ENCODE results near the gene CEP350. TPM values are rescaled to one million over a fixed set of nuclear protein-coding genes. Genes with fewer than 3 reads are reported as not detected.

Gene CEP350
- total and polyA plus RNA-seq, 2 of the 13 experiments (the other 11 are each of a cell fraction or from before 2014, with no cell fraction given) = 7.6 to 35.9 TPM

DNA sequence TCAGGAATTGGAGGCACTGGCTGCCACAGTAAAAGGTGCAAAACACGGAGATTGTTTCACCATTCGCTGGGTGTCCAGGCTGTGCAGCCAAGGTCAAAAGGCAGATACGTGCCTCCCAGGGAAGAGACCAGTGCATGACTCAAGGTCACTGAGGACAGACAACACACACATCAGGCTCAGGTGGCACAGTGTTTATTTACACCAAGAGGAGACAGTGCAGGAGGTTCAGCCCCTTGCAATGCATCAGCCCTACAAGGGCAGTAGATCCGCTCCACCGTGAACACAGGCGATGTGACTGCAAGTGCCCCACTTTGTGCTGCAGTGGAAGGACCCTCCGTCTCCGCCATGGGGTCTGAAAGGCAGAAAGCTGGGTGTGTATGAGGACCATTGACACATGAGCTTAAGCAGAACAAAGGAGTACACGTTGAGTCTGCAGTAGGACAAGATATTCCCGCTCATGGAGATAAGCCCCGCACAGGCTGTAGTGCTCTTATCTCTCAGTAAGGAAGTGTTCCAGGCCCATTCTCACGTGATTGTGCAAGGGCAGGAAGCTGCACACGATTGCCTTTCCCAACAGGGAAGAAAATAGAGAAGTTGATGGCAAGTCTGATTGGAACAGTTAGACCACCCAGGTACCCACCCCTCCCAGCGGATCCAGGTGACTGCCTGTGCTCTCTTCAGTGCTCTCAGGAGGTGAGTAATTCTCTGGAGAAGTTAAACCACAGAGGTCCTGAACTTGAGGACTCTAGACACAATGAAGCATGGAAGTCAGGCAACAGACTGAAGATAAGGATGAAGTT, 162.6 kb downstream of the CEP350 start (continued):
- TF ChIP-seq, protein P1, sequence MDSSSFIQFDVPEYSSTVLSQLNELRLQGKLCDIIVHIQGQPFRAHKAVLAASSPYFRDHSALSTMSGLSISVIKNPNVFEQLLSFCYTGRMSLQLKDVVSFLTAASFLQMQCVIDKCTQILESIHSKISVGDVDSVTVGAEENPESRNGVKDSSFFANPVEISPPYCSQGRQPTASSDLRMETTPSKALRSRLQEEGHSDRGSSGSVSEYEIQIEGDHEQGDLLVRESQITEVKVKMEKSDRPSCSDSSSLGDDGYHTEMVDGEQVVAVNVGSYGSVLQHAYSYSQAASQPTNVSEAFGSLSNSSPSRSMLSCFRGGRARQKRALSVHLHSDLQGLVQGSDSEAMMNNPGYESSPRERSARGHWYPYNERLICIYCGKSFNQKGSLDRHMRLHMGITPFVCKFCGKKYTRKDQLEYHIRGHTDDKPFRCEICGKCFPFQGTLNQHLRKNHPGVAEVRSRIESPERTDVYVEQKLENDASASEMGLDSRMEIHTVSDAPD (CRISPR knock-in tag; IDR thresholded peaks at IDR 0.05) = peak; percentile 87
- TF ChIP-seq DPF2 (CRISPR knock-in tag; IDR thresholded peaks at IDR 0.05; ENCODE audit: borderline replicate concordance, low read depth) (peak; percentile 93), ZNF691 (CRISPR knock-in tag; IDR thresholded peaks at IDR 0.05; ENCODE audit: borderline replicate concordance, low read depth) (0 out of 2 replicates have a peak, but pooled peaks have one; percentile 79), THAP7 (CRISPR knock-in tag; IDR thresholded peaks at IDR 0.05) (peak; percentile 20; the same call in 1 of the 2 replicates), ZNF431 (CRISPR knock-in tag; IDR thresholded peaks at IDR 0.05; ENCODE audit: borderline replicate concordance, low read depth) (peak; percentile 83), RCOR2 (CRISPR knock-in tag; IDR thresholded peaks at IDR 0.05) (peak; percentile 80; the same call in 1 of the 2 replicates), TOE1 (CRISPR knock-in tag; IDR thresholded peaks at IDR 0.05) (no peak), ZNF260 (CRISPR knock-in tag; IDR thresholded peaks at IDR 0.05; ENCODE audit: borderline replicate concordance, low read depth) (no peak), ARID3A (IDR thresholded peaks at IDR 0.05; ENCODE audit: low read depth, low read length) (no peak), ZNF430 (CRISPR knock-in tag; IDR thresholded peaks at IDR 0.05) (peak; percentile 80; the same call in 1 of the 2 replicates), ZNF615 (CRISPR knock-in tag; IDR thresholded peaks at IDR 0.05; ENCODE audit: borderline replicate concordance) (0 out of 2 replicates have a peak, but pooled peaks have one; percentile 46), GPN1 (CRISPR knock-in tag; IDR thresholded peaks at IDR 0.05; ENCODE audit: borderline replicate concordance) (no peak), MAF1 (CRISPR knock-in tag; IDR thresholded peaks at IDR 0.05; ENCODE audit: borderline replicate concordance) (no peak), ZNF292 (CRISPR knock-in tag; IDR thresholded peaks at IDR 0.05; ENCODE audit: borderline replicate concordance, low read depth) (peak; percentile 81; the same call in 1 of the 2 replicates), ZNF550 (CRISPR knock-in tag; IDR thresholded peaks at IDR 0.05; ENCODE audit: borderline replicate concordance) (0 out of 2 replicates have a peak, but pooled peaks have one; percentile 33), SP1 (IDR thresholded peaks at IDR 0.05) (no peak), SP1 (CRISPR knock-in tag; IDR thresholded peaks at IDR 0.05) (no peak), SIX4 (CRISPR knock-in tag; IDR thresholded peaks at IDR 0.05) (peak; percentile 83), KDM1A (CRISPR knock-in tag; IDR thresholded peaks at IDR 0.05) (peak; percentile 65; the same call in 1 of the 2 replicates), GATAD2A (CRISPR knock-in tag; IDR thresholded peaks at IDR 0.05) (peak; percentile 91), SMAD1 (CRISPR knock-in tag; IDR thresholded peaks at IDR 0.05; ENCODE audit: borderline replicate concordance, low read depth) (peak; percentile 55; the same call in 1 of the 2 replicates), ZFP1 (CRISPR knock-in tag; IDR thresholded peaks at IDR 0.05) (0 out of 2 replicates have a peak, but pooled peaks have one; percentile 41), ZNF773 (CRISPR knock-in tag; IDR thresholded peaks at IDR 0.05; ENCODE audit: borderline replicate concordance) (no peak)
- TF ChIP-seq, protein P2, sequence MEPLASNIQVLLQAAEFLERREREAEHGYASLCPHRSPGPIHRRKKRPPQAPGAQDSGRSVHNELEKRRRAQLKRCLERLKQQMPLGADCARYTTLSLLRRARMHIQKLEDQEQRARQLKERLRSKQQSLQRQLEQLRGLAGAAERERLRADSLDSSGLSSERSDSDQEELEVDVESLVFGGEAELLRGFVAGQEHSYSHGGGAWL (CRISPR knock-in tag; IDR thresholded peaks at IDR 0.05) = 0 out of 2 replicates have a peak, but pooled peaks have one; percentile 24
